ENCODE measurements around the gene LRRC57. TPM values are rescaled to one million over a fixed set of nuclear protein-coding genes. Genes with fewer than 3 reads are reported as not detected.
A peak's percentile ranks its signal among the peaks of the same experiment; 100 is the strongest.

The LRRC57 gene
- total and polyA plus RNA-seq, 2 of the 13 experiments (the other 11 are each of a cell fraction or from before 2014, with no cell fraction given) = 5.8 to 14.8 TPM

GRCh38 chr15:42490671-42491538 lies 57.7 kb downstream of the LRRC57 start, which contains the start of gene ZNF106 (continued):
- TF ChIP-seq NR2C2 (CRISPR knock-in tag; IDR thresholded peaks at IDR 0.05; ENCODE audit: borderline replicate concordance) = peak; percentile 51; the same call in 1 of the 2 replicates
- TF ChIP-seq BCL6 (CRISPR knock-in tag; IDR thresholded peaks at IDR 0.05) = peak; percentile 52; the same call in 1 of the 2 replicates
- peak; percentile 79 for TF ChIP-seq HIVEP1 (CRISPR knock-in tag; IDR thresholded peaks at IDR 0.05)
- TF ChIP-seq RAD21 (CRISPR knock-in tag; IDR thresholded peaks at IDR 0.05) = 0 out of 2 replicates have a peak, but pooled peaks have one; percentile 34
- 0 out of 2 replicates have a peak, but pooled peaks have one; percentile 74 for TF ChIP-seq THAP7 (CRISPR knock-in tag; IDR thresholded peaks at IDR 0.05)
- TF ChIP-seq ZKSCAN5 (CRISPR knock-in tag; IDR thresholded peaks at IDR 0.05) = no peak
- TF ChIP-seq KAT7 (CRISPR knock-in tag; IDR thresholded peaks at IDR 0.05; ENCODE audit: borderline replicate concordance) = peak; percentile 27; the same call in 1 of the 2 replicates
- TF ChIP-seq ATF2 (CRISPR knock-in tag; IDR thresholded peaks at IDR 0.05) = peak; percentile 78; the same call in 1 of the 2 replicates
- no peak for TF ChIP-seq ZNF234 (CRISPR knock-in tag; conservative IDR thresholded peaks at IDR 0.05)
- peak; percentile 88 for TF ChIP-seq ZKSCAN1 (IDR thresholded peaks at IDR 0.05; ENCODE audit: low read length)
- no peak for TF ChIP-seq NFIB (CRISPR knock-in tag; IDR thresholded peaks at IDR 0.05; ENCODE audit: borderline replicate concordance)
- TF ChIP-seq DDIT3 (CRISPR knock-in tag; IDR thresholded peaks at IDR 0.05) = no peak
- TF ChIP-seq TBP (CRISPR knock-in tag; IDR thresholded peaks at IDR 0.05) = no peak; the same call in 1 of the 2 replicates
- no peak for TF ChIP-seq CENPT (CRISPR knock-in tag; IDR thresholded peaks at IDR 0.05; ENCODE audit: low read depth)
- no peak for TF ChIP-seq NR2F2 (IDR thresholded peaks at IDR 0.05; ENCODE audit: borderline replicate concordance, low read depth)
- TF ChIP-seq NFE2L1 (CRISPR knock-in tag; IDR thresholded peaks at IDR 0.05; ENCODE audit: borderline replicate concordance) = no peak
- peak; percentile 94; the same call in 1 of the 2 replicates for TF ChIP-seq ZFP82 (CRISPR knock-in tag; IDR thresholded peaks at IDR 0.05; ENCODE audit: borderline replicate concordance)
- peak; percentile 61 for TF ChIP-seq HNRNPLL (IDR thresholded peaks at IDR 0.05; ENCODE audit: low read depth, low read length, poor library complexity, severe bottlenecking)
- TF ChIP-seq CC2D1A (CRISPR knock-in tag; IDR thresholded peaks at IDR 0.05) = no peak
- peak; percentile 74 for TF ChIP-seq ZSCAN25 (CRISPR knock-in tag; IDR thresholded peaks at IDR 0.05)
- TF ChIP-seq ZBTB1 (CRISPR knock-in tag; IDR thresholded peaks at IDR 0.05; ENCODE audit: borderline replicate concordance) = no peak
- TF ChIP-seq YEATS4 (CRISPR knock-in tag; IDR thresholded peaks at IDR 0.05; ENCODE audit: borderline replicate concordance) = peak; percentile 79; the same call in 1 of the 2 replicates
- no peak for TF ChIP-seq NONO (IDR thresholded peaks at IDR 0.05)
- peak; percentile 74 for TF ChIP-seq NONO (CRISPR knock-in tag; conservative IDR thresholded peaks at IDR 0.05)

Measured in HepG2 (cell line).